Type B pancreatic cell (in vitro differentiated cells): Measurements from ENCODE around the gene NET1. TPM values are rescaled to one million over a fixed set of nuclear protein-coding genes. Genes with fewer than 3 reads are reported as not detected.

ENCODE experiments used
- DNase-seq: peaks from one replicate; pipeline ENCODE4 v3.0.0; 2021; ENCODE audit warnings: mixed read lengths; ENCODE audit not compliant: unreplicated experiment; ENCODE audit errors: extremely low spot score
- H3K27ac Mint-ChIP-seq: 2 replicates; pipeline ENCODE4 v1.8.0; 2021; ENCODE audit warnings: mild to moderate bottlenecking, mixed read lengths
- H3K27me3 Mint-ChIP-seq: 2 replicates; pipeline ENCODE4 v1.8.0; 2021; ENCODE audit warnings: mixed read lengths
- H3K36me3 Mint-ChIP-seq: 2 replicates; pipeline ENCODE4 v1.8.0; 2021; ENCODE audit warnings: mixed read lengths
- H3K4me1 Mint-ChIP-seq: one replicate; pipeline ENCODE4 v1.8.0; 2021; ENCODE audit warnings: mixed read lengths; ENCODE audit not compliant: unreplicated experiment
- H3K4me3 Mint-ChIP-seq: 2 replicates; pipeline ENCODE4 v1.8.0; 2021; ENCODE audit warnings: mild to moderate bottlenecking, mixed read lengths
- H3K9me3 Mint-ChIP-seq: 2 replicates; pipeline ENCODE4 v1.8.0; 2021; ENCODE audit warnings: mixed read lengths
- CTCF ChIP-seq: fragments of 200-600 bp; sonication (generic); conservative IDR thresholded peaks from 2 replicates; pipeline ENCODE4 v1.5.0; 2021; ENCODE audit warnings: antibody characterized with exemption, mild to moderate bottlenecking
- total RNA-seq: library from RNA; stranded (reverse); gene quantifications from 2 replicates; pipeline ENCODE4 v1.2.1, GENCODE V29; 2021; ENCODE audit warnings: low replicate concordance

The NET1 gene
- total RNA-seq, 1 donor from 2014 or later = 105 TPM

- Mint-ChIP-seq H3K36me3 (no peaks in the 10 kb centered on the region), H3K9me3 (no peaks in the 10 kb centered on the region), H3K4me1 (peaks cover 29% of the 10 kb centered on the region), H3K4me3 (no peak overlapping the region), H3K27me3 (no peaks in the 10 kb centered on the region), H3K27ac (no peak overlapping the region)
- no peak for TF ChIP-seq CTCF
- DNase-seq = no peak
Observed at GRCh38 chr10:5497289-5497688, 84.9 kb downstream of the NET1 start.

GRCh38 chr10:5497948-5498730, 85.8 kb downstream of the NET1 start:
- no peaks in the 10 kb centered on the region for H3K27me3 Mint-ChIP-seq
- no peaks in the 10 kb centered on the region for H3K36me3 Mint-ChIP-seq
- H3K27ac Mint-ChIP-seq = no peak overlapping the region
- no peak for TF ChIP-seq CTCF
- peaks cover 36% of the 10 kb centered on the region for H3K4me1 Mint-ChIP-seq
- H3K9me3 Mint-ChIP-seq = no peaks in the 10 kb centered on the region
- no peak for DNase-seq
- no peak overlapping the region for H3K4me3 Mint-ChIP-seq

- Mint-ChIP-seq H3K4me1 (peaks cover 37% of the 10 kb centered on the region), H3K27ac (no peak overlapping the region), H3K4me3 (no peak overlapping the region), H3K27me3 (no peaks in the 10 kb centered on the region), H3K9me3 (no peaks in the 10 kb centered on the region), H3K36me3 (no peaks in the 10 kb centered on the region)
- DNase-seq = no peak
- no peak for TF ChIP-seq CTCF
Observed at GRCh38 chr10:5498791-5499492, 86.6 kb downstream of the NET1 start.

- Mint-ChIP-seq H3K27ac (no peak within 1 kb of the TSS), H3K4me3 (no peak within 1 kb of the TSS), H3K9me3 (no peaks in the 10 kb centered on the region), H3K4me1 (peaks cover 35% of the 10 kb centered on the region), H3K27me3 (no peaks in the 10 kb centered on the region), H3K36me3 (no peaks in the 10 kb centered on the region)
- no peak for TF ChIP-seq CTCF
- DNase-seq = no peak
Observed at GRCh38 chr10:5499493-5500140, 87.3 kb downstream of the NET1 start, which contains the start of gene CALML5. Gene CALML5 (minus strand): TSS chr10:5499570. CDS start chr10:5499438, 132 bp downstream.

GRCh38 chr10:5500162-5500670, 87.9 kb downstream of the NET1 start:
- no peaks in the 10 kb centered on the region for H3K9me3 Mint-ChIP-seq
- peaks cover 35% of the 10 kb centered on the region for H3K4me1 Mint-ChIP-seq
- no peak overlapping the region for H3K27ac Mint-ChIP-seq
- H3K36me3 Mint-ChIP-seq = no peaks in the 10 kb centered on the region
- H3K27me3 Mint-ChIP-seq = no peaks in the 10 kb centered on the region
- H3K4me3 Mint-ChIP-seq = no peak overlapping the region
- no peak for TF ChIP-seq CTCF
- no peak for DNase-seq
